Stimulated activated CD4-positive, alpha-beta T cell treated with anti-CD3 and anti-CD28 coated beads, Interleukin-1b, Interleukin-23, amount 100 ng/mL, for 1 hour (primary cell): ENCODE data around the gene SYK.

Experiments
- DNase-seq, 2 donors: peaks; one replicate each; pipeline ENCODE4 v3.0.0-alpha.2; 2020; ENCODE audit warnings: low read depth in 2 of 2

Gene SYK

DNA sequence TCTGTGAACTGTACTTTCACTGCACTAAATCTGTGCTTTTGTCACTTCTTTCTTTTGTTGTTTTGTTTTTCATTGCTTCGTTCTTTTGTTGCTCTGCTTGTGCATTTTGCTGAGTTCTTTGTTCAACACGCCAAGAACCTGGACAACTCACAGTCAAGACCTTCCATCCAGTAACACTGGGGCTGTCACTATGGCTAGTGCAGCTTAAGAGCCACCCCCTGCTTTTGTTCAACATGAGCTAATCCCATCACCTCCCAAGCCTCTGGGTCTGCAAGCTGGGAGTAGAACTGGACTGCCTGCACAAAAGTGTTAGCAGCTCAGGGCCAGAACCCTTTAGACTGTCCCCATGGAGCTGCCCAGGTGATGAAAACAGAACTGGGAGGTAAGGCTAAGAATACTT lies 143.7 kb downstream of the SYK start:
- DNase-seq: no peak

DNA sequence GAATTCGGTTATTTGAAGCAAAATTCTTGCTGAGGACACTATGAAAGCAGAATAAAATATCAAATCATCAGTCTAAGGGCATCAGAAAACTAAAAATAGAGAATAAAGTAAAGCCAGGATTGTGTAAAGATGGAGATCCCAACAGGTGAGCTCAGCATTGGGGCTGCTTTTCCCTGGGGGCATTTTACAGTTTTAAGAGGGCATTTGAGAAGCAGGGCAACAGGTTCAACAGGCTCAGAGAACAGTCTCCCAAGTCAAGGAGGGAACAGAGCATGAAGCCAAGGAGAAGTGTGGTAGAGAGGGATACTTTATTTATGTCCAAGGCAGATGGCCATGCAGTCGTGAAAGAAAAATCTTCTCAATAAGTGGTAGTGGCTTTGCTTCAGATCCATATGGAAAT lies 145.4 kb downstream of the SYK start:
- no peak for DNase-seq
